D341Med (cell line): Measurements from ENCODE around the gene BIRC7.

ENCODE experiments used
- DNase-seq: peaks from one replicate; pipeline ENCODE4 v3.0.0; 2012; ENCODE audit warnings: low spot score

The BIRC7 gene, protein sequence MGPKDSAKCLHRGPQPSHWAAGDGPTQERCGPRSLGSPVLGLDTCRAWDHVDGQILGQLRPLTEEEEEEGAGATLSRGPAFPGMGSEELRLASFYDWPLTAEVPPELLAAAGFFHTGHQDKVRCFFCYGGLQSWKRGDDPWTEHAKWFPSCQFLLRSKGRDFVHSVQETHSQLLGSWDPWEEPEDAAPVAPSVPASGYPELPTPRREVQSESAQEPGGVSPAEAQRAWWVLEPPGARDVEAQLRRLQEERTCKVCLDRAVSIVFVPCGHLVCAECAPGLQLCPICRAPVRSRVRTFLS

DNA sequence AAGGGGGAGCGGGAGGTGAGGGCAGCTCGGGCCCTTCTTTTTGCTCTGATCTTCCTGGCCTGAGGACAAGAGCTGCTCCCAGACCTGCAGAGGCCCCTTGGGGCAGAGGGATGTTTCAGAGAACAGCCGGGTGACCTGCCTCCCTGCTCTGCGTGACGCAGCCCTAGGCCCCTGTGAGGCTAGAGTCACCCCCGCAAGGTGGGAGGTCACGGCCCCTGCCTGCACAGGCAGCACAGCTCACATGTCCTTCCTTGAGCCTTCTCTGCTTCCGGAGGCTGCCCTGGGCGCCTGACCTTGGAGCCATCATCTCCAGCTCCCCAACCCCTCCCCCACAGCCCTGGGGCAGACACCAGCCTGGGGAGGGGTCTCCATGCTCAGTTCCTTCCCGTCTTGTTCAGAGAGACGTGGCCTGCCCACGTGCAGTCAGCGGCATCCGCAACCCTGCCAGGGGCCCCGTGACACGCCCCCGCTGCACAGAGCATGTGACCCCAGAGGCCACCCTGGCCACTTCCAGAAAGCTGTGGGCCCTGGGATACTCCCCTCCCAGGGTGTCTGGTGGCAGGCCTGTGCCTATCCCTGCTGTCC, at the start of gene BIRC7:
TSS of gene BIRC7 (plus strand) at position 507 of the 585 bp plus-strand sequence. CDS start 192 bp downstream, outside the sequence.
- no peak for DNase-seq

DNA sequence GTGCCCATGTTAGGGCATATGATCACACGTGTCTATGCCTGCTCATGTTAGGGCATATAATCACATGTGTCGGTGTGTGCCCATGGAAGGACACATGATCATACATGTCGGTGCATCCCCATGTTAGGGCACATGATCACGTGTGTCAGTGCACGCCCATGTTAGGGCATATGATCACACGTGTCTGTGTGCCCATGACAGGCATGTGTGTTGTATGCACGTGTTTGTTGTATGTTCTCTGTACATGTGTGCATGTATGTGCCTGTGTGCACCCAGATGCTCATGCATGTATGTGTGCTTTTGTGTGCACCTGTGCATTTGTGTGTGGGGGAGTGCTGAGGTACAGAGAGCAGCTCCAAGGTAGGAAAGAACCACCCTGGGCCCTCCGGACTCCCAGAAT, 49.6 kb upstream of the BIRC7 start:
- no peak for DNase-seq

DNA sequence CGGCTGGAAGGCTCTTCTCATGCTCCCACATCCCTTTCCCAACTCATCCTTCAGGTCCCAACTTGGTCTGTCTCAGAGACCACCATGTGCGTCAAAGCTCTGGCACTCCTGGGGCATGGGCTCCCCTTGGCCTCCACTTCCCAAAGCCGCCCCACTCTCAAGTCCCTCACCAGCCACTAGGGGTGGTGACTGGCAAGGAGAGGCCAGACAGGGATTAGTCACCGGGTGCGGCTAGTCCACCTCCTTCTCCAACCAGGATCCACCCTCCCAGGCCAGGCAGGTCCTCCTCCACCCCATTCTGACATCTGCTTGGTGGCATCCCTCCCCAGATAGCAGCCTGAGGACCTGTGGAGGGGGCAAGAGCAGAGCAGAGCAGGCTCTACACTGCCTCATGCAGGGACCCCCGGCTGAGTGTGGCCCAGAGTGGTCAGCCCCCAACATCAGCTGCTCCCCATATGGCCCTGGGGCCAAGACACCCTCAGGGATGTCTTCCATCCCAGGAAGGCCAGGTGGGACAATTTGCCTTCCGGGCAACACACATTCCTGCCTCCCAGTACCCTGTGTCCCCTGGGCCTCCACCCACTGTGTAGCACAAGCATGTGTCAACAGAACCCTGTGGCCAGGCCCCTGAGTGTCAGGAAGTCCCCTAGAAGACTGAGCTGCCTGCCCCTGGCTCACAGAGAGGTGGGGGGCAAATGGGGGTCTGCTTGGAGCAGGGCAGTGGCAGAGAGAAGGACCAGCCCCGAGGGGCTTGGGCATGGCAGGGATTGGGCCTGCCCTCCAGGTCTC, 49.0 kb upstream of the BIRC7 start:
- no peak for DNase-seq

GRCh38 chr20:63187338-63188158, 48.2 kb upstream of the BIRC7 start:
- DNase-seq: no peak

DNA sequence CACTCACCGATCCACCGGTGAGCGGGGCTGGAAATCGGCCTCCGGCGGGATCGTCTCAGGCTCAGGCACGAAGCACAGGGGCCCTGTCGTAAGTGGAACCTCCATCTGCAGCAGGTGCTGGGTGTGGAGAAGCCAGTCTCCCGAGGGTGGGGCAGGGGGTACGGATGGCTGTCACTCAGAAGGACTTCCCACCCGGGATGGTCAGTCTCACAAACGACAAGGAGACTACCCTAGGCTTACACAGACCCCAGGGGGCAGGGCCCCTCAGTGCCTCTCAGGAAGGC, 47.6 kb upstream of the BIRC7 start:
- DNase-seq: no peak

DNA sequence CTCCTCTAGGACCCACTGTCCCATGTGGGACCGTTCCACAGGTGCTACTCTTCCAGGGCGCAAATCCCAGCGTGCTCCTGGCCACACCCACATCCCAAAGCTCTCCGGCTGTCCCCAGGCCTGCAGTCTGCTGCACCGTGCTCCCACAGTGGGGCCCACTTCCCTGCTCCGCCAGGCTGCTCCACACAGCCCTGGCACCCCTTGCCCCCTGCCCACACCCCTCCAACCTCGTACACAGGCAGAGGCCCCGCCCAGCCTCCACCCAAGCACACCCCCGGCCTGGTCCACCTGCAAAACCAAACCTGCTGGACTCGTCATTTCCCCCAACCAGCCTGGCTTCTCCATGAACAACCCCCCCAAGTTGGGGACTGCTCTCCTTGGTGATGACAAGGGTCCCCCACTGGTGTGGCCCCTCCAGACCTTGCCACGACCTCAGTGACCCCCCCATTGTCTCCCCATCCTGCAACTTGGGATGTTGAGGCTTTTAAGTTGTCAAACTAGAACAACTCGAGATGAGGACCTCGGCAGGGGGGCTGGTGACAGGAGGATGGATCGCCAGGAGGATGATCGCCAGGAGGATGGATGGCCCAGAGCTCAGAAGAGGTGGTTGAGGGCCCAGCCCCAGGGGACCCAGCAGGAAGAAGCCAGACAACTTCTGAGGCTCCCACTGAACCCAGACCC, 46.9 kb upstream of the BIRC7 start:
- no peak for DNase-seq

DNA sequence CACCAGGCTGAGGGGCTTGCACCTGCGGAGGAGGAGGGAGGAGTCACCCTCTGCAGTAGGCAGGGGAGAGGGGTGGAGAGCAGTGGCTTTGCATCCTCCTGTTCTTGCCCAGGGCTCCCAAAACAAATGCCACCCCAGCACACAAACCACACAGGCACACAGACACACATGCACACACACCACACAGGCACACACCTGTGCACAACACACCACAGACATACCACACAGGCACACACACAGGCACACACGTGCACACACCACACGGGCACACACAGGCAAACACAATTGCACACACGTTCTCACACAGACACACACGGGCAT, 46.4 kb upstream of the BIRC7 start:
- DNase-seq: no peak

- no peak for DNase-seq
Observed at GRCh38 chr20:63189846-63190559, 45.7 kb upstream of the BIRC7 start.

DNA sequence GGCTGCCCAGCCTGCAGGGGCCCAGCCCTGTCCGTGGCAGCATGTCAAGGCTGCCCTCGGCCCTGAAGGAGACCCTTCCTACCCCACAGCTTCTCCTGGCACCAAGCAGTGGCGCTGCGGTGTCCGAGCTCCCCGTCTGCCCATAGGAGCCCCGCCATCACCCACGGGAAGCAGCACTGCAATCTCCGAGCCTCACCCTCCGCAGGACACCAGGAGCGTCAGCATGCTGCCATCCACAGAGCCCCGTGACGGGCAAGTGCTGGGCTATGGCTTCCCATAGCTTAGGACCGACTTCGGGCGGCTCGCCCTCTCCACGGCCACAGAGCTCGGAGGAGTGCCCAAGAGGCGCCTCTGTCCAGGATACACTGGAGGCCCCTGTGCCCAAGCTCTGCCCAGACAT, 44.9 kb upstream of the BIRC7 start:
- DNase-seq: no peak

DNA sequence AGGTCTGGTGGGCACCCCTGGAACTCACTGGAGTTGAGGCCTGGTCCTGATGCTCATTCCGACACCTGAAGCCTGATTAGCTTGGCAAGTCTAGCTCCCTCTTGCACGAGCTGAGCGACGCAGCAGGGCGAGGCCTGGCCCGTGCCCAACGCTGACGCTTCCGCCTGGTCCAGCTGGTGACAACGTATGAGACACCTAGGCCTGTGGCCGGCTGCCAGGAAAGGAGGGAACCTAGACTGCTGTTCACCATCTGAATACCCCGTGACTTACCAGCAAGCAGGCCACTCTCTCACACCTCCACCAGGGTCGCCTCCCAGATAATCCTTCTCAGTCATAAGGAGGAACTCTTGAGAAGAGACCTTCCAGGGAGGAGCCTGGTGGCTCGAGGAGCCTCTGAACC, 44.3 kb upstream of the BIRC7 start:
- no peak for DNase-seq

DNA sequence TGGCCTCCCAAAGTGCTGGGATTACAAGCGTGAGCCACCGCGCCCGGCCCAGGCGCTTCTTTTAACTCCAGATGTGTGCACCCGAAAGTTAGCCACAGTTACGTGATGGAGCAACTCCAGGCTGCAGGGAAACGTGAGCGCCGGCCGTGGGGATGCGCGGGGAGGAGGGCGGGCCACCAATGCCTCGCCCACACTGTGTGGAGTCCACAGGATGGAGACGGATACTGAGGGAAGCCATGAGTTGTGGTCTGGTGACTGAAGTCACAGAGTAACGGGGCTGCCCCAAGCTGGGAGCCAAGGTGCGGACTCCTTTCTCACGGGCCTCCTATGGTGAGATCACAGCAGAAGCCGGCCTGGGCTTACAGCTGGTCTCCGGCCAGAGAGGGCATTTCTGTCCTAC, 43.0 kb upstream of the BIRC7 start:
- DNase-seq: no peak

DNA sequence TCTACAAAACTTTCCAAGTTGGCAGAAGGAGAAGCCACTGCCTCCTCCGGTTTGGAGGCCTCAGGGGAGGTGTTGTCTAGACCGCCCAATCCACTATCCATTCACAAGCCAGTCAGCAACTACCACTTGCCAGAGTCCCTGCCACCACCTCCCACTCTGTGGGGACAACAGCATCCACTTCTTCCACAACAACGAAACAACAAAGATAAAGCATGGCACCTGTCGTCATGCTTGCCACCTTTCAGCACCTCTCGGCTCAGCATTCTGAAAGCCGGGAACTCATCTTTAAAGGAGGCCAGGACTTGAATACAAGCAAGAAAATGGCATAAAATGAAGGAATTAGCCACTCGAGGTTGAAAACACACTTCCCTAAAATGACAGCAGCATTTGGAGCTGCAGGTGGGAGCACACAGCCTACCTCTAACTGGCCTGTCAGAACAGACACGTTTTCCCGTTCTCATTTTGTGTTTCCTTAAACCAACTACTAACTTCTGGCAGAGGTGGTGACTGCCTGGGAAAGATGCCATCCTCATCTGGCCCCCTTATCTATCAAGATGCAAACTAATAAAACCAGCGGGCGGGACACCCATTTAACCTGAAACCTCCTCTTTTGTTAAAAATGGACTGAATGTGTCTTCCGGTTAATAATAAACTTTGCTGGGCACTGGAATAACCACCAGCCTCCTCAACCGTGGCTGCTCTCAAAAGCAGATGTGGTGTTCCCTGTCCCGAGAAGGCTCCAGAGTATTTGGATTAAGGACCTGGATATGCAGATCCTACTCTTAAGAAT, 41.5 kb upstream of the BIRC7 start:
- DNase-seq: no peak

- DNase-seq: no peak
Observed at GRCh38 chr20:63194797-63195173, 40.9 kb upstream of the BIRC7 start.

DNA sequence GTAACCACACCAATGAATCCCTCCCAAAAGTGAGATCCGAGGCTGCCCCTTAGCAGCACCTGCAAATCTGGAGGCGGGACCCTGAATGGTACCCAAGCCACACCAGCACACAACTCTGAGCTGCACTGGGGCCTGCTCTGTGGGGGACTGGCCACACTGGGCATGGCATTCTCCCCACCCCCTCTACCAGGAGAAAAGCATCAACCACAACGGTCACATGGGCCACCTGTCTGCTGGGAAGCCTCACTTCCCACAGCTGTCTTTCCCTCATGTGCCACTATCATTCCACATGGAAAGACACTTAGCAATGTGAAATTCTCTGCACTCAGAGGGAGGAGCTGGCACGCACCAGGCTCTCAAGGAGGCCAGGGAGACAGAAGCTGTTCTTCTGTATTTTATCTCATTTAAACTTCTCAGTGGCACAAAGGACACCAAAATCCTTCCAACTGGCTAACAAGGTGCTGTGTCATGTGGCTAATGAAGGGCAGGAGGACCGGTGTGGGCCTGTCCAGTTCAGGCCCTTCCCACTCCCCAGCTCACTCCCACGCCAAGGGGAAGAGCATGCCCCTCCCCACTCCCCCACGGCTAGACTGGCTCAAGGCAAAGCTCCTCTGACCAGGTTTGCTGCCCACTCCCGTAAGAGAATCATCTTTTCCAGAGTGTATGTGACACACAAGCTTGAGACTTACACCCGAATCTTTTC, 38.8 kb upstream of the BIRC7 start:
- DNase-seq: no peak

GRCh38 chr20:63198606-63199005, 37.1 kb upstream of the BIRC7 start:
- DNase-seq: no peak

- DNase-seq: no peak
Observed at GRCh38 chr20:63202021-63202420, 33.7 kb upstream of the BIRC7 start.

GRCh38 chr20:63202811-63203526, 32.7 kb upstream of the BIRC7 start:
- DNase-seq: no peak

GRCh38 chr20:63204362-63204761, 31.3 kb upstream of the BIRC7 start:
- no peak for DNase-seq

- DNase-seq: no peak
Observed at GRCh38 chr20:63205896-63206295, 29.8 kb upstream of the BIRC7 start.
